NCI-H446 treated with DMSO at 0.1 percent for 48 hours (cell line): ENCODE measurements around the gene PRPSAP2.
"Not testable (repeated sequence)": the region's sequence is repeated elsewhere in the genome, so short reads cannot be mapped to it uniquely, and the experiment has no call there.

Experiments
- DNase-seq: peaks from one replicate; lab custom pipeline; 2025; lab: John Stamatoyannopoulos, UW

Gene PRPSAP2

DNA sequence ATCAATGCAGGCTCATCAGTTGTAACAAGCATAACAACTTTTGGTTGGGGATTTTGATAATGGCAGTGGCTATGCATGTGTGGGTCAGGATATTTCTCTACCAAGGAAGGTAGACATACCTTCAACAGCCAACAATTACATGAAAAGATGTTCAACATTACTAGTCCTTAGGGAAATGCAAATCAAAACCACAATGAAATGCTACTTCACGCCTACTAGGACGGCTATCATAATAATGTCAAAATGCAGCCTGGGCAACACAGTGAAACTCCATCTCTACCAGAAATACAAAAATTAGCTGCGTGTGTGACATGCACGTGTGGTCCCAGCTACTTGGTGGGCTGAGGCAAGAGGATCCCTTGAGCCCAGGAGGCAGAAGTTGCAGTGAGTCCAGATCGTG lies 86.7 kb downstream of the PRPSAP2 start:
- no peak for DNase-seq

DNA sequence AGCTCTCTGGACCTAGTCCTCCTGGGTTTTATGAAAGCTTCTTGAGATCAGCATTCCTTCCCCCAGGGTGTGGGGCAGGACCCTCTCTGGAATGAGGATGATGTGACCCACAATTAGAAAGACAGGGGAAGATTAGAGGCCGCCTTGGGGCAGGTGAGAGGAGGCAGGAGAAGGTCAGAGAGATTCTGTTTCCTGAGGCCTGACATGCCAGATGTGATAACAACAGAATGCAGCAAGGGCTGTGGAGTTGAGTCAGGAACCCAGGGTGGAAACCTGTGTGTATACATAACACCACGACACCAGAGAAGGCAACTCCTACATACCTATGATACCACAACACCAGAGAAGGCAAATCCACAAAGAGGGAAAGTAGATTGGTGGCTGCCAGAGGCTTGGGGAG lies 88.6 kb downstream of the PRPSAP2 start:
- no peak for DNase-seq

DNA sequence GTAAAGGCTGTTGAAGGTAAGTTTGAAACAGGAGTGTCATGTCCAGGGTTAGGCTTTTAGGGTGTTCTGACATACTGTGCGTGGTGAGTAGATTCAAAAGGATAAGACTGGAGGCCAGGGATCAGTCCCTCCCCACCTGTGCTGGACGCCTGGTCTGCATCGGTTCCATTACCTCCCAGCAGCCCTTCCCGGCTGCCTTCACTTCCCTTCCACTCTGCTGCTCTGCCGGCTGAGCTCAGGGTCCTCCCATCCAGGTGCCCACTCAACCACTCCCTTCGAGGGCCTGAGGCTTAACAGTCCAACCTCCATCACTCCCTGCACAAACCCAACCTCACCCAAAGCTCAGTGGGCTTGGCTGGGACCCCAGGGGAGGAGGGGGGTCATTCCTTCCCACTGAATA lies 89.9 kb downstream of the PRPSAP2 start:
- DNase-seq: no peak

DNA sequence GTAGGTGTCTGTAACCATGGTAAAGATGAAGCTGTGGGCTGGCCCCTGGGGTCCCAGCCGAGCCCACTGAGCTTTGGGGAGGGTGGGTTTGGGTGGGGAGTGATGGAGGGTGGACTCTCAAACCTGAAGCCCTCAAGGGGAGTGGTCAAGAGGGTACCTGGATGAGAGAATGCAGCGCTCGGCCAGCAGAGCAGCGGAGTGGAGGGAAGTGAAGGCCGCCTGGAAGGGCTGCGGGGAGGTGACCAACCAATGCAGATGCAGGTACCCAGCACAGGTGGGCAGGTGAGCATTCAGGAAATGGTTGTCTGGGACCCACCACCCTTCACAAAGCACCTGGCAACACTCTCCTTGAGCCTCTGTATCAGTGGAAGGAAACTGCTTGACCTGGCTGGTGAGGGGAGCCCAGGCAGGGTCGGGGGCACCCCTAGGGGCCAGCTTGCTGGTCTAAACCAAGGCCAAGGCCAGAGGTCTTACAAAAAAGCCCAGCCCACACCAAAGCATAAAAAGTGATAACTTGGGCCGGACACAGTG lies 90.6 kb downstream of the PRPSAP2 start:
- no peak for DNase-seq

DNA sequence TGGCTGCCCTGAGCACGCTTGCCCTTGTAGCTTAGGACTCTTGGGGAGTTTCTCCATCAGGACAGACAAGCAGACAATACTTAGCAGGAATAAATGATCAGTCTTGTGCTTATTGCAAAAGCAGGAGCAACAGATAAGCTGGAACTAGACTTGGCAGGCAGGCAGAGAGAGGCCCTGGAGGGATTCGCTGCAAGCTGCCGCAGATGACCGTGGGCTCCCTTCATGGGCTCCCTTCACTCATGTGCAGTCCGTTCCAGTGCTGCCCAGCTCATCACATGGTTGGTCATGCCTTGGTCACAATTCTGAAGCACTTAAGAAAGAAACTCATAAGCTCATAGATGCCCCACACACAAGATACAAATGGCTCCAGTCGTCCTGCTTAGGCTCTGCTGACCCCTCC lies 91.6 kb downstream of the PRPSAP2 start:
- no peak for DNase-seq

DNA sequence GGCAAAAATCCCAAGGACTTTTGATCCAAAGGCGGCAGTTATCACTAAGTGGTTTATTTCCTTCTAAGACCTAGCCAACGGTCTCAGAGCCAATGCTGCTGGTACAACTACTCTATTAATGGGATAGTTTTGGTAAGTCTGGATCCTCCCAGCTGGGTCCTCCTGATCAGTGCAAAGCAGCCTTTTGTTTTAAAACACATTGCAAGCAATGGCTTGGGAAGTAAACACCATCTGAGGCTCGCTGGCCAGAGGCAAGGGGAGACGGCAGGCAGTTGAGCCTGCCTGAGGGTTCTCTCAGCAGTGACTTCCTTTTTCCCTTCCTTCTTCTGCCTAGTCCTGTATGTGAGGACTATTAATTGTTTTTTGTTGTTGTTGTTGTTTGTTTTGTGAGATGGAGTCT lies 92.4 kb downstream of the PRPSAP2 start:
- no peak for DNase-seq

DNA sequence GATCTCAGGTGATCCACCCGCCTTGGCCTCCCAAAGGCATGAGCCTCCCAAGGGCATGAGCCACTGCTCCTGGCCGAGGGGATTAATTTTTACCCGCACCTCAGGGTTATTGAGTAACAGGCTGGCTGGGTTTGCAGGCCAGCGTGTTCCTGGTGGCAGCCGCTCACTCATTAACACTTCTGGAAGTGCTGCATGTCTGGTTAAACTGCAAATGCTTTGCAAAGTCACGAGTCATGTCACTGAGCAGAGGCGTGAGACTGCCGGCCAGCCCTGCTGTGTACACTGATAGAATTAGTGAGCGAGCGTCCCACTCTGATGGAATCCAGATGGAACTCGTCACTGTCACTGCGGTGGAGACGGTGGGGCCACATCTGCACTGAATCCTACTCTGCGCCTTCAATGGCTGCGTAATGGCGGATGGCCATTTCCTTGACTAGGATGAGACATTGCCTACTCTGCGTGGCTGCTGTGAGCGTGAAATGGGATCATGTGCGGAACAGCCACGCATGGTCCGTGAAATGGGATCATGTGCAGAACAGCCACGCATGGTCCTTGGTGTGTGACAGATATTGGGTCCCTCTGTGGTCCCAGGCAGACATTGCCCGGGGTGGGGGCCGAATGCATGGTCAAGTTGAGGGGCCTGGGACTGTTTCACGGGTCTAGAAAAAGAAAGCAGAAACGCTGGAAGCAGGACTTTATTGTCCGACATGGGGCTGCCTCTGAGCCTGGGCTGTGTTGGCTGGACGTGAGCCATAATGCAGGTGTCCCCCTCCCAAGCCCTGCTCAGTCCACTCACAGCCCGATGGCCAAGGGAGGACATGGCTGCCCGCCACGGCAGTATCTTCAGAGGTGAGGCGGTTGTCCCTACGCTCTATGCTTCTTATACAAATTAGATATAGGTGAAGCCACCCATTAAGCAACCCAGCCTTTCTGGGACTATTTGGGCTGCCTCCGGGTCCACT lies 93.3 kb downstream of the PRPSAP2 start:
- DNase-seq: no peak

DNA sequence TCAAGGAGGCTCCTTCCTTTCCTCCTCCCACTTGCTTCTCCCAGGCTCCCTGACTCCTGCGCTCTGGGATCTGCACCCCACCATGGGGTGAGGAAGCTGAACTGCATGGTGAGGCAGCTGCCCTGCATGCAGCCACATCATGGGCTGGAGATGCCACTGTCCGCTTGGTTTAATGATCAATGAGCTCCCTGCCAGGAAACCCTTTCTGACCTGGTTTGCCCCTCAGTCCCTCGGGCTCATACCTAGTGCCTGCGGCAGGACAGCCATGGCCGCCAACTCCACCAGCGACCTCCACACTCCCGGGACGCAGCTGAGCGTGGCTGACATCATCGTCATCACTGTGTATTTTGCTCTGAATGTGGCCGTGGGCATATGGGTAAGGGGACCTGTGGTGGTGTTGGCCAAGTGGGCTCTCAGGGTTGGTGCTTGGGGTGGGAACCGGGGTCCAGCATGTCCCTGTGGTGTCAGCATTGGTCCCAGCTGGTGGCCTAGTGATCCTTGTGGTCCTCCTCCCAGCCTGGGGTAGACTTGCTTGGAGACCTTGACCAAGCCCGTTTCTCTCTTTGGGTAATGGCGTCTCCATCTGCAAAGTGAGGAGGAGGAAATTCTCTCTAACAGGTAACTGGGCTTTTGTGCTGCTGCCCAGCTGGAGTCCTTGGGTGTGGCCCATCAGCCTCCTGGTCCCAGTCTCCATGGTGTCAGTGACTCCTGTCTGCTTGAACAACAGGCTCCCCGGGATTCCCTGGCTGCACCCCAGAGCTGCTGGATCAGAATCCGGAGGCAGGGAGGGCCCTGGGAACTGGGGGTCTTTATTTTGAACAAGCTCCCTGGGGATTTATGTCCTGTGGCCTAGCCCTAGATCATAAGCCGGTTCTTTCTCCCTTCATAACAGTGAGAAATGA lies 94.3 kb downstream of the PRPSAP2 start, which contains the start of gene SLC5A10:
Gene SLC5A10, plus strand, starts transcription at position 225 of the 902 bp plus-strand sequence. Its CDS starts 41 bp downstream, at position 266.
- DNase-seq: no peak

DNA sequence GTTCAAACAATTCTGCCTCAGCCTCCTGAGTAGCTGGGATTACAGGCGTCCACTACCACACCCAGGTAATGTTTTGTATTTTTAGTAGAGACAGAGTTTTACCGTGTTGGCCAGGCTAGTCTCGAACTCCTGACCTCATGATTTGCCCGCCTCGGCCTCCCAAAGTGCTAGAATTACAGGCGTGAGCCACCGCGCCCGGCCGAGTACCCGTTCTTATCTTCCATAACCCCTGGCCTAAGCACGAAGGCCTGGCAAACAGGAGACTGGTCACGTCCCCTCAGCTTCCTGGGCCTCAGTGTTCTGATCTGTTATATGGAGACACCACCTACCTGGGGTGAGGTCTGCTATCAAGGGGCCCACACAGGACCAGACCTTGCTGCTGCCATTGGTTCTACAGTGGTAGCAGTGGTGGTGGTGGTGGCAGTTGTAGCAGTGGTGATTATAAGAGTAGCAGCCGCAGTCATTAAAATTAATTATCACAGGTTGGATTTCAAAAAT lies 95.3 kb downstream of the PRPSAP2 start:
- no peak for DNase-seq

DNA sequence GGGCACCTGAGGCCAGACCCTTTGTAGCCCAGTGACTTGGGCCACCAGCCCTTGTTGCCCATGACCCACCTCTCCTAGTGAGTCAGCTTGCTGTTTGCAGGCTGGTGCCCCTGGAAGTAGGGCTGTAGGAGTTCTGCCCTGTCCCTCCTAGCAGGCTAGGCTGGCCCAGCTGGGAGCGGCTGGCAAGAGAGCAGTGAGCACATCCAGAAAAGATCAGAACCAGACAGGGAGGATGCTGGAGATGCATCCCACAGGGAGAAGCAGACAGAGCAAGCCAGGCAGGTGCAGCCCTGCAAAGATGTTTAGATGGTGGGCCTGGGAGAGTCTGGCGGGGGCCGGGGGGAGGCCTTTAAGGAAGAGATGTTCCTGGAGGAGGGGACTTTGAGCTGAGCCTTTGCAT lies 96.4 kb downstream of the PRPSAP2 start:
- no peak for DNase-seq

DNA sequence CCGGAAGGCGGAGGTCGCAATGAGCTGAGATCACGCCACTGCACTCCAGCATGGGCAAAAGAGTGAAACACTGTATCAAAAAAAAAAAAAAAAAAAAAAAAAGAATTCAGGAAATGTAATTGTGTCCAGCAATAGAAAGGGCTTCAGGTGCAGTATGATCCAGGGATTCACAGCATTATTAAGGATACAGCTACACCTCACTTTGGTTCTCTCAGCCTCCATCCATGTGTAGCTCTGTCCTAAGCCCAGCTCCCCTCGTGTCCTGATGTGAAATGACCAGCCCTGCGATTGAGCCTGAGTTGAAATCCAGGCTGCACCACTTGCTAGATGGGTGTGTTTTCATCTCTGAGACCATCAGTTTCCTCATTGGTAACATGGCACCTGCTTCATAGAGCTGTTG lies 97.1 kb downstream of the PRPSAP2 start:
- DNase-seq: no peak

DNA sequence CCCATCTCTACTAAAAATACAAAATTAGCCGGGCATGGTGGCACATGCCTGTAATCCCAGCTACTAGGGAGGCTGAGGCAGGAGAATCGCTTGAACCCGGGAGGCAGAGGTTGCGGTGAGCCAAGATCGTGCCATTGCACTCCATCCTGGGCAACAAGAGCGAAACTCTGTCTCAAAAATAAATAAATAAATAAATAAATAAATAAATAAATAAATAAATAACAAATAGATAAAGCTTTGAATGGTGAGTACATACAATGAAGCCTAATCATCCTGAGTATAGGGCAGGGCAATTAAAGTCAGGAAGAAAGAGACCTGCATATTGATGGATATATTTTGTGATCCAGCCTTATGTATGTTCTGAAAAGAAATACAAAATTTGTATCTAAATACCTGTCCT lies 98.1 kb downstream of the PRPSAP2 start:
- not testable (repeated sequence) for DNase-seq

DNA sequence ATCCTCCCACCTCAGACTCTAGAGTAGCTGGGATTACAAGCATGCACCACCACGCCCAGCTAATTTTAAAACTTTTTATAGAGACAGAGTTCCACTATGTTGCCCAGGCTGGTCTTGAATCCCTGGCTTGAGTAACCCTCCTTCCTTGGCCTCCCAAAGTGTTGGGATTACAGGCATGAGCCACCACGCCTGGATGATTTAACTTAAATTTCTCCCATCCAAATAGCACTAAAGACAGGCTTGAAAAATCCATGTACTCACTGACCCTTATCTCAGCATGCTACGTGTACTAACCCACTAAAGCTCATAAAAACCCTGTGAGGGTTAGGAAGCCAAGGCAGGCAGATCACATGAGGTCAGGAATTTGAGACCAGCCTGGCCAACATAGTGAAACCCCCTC lies 98.7 kb downstream of the PRPSAP2 start:
- no peak for DNase-seq

DNA sequence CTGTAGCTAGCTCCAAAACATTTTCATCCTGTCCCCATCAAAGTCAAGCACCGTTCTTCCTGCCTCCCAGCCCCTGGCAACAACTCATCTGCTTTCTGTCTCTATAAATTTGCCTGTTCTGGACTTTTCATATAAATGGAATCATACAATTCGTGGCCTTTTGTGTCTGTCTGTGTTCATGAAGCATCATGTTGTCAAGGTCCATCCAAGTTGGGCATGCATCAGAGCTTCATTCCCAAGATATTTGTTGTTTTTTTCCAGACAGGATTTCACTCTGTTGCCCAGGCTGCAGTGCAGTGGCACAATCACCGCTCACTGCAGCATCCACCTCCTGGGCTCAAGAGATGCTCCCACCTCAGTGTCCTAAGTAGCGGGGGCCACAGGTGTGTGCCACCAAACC lies 99.9 kb downstream of the PRPSAP2 start:
- no peak for DNase-seq

DNA sequence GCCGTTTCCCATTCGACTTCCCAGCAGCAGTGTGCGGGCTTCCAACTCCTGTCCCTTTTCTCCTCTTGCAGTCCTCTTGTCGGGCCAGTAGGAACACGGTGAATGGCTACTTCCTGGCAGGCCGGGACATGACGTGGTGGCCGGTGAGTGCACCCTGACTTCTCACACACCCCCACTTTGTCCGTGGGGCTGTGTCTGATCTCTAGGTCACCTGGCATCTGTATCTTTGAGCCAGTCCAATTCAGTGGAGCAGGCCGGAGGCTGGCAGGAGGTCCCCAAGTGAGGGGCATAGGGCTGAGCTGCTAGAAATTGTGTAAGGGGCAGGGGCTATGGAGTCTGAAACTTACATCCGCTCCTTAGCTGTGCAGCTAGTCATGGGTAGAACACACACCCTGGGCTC lies 100.7 kb downstream of the PRPSAP2 start:
- DNase-seq: no peak

DNA sequence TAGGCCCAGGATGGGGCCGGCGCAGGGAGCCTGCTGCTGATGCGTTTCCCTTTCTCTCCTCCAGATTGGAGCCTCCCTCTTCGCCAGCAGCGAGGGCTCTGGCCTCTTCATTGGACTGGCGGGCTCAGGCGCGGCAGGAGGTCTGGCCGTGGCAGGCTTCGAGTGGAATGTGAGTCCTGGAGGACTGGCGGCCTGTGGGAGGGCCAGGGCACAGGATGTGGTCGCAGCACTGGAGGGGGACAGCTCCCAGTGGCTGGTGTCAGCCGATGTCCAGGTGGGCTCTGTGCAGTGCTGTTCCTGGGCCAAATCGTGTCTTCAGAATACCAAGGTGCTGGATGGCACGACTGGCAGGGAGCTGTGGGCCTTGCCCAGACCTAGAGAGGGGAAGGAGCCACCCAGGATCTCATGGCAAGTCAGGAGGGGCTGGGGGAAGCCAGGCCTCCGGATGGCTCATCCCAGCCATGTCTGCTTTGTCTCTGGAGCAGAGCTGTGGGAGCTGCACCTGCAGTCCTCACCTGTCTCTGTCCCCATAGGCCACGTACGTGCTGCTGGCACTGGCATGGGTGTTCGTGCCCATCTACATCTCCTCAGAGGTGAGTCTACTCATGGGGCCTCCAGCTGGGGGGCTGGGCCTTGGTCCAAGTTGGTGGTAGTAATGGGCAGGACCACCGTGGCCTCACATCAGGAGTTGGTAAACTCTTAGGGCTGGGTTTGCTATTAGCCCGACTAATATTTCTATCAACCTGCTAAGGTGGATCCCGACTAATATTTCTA lies 101.3 kb downstream of the PRPSAP2 start:
- no peak for DNase-seq

DNA sequence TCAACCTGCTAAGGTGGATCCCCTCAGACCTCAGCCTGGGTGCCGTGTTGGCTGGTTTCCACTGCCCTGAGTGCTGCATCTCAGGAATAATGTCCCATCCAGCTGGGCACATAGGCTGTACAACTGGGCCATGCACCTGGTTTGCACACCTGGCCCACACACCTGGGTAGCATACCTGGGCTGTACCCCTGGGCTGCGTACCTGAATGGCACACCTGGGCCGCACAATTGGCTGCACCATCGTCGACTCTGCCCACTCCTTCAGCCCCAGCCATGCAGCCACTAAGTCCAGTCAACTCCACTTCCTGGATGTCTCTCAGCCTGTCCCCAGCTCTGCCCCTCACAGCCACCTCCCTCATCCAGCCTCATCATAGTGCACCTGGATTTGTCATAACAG lies 101.9 kb downstream of the PRPSAP2 start:
- no peak for DNase-seq

DNA sequence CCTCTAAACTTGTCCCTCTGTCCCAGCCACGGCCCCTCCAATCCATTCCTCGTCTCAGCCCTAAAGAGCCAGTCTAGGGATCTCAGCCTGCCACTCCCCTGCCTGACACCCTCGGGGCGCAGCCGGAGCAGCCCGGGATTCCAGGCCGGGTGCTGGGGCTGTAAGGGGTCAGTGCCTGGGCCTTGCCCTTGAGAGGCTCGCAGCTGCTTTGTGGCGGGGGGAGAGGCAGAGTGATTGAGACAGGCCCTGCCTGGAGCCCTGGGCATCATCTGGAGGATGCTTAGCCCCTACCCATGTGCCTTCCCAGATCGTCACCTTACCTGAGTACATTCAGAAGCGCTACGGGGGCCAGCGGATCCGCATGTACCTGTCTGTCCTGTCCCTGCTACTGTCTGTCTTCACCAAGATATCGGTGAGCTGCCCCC lies 102.3 kb downstream of the PRPSAP2 start:
- DNase-seq: no peak

DNA sequence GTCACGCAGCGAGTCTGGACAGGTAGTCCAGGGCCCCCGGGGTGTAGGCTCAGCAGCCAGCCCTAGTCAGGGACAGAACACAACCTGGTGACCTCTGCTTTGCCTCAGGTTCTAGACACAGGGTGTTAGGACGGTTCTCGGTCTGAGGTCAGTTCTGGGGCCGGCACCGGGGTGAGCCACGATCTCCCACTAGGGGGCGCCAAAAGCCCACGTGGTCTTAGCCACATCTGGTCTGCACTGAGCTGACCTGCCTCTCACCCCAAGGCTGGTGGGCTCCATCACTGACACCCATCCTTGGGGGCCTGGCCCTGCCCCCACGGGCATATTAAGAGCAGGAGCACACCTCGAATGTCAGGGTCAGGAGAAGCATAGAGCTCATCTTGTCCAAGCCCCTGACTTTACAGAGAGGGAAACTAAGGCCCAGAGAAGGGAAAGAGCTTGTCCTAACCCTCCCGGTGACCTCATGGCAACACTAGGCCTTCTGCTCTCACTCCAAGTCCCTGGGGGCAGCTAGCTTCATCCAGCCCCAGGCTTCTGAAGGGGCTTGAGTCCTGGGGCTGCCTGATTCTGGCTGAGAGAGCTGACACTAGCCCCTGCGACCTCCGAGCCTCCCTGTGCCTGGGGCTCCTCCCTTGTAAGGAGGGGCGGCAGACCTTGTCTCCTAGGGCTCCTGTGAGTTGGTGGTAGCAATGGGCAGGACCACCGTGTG lies 103.0 kb downstream of the PRPSAP2 start:
- DNase-seq: no peak

DNA sequence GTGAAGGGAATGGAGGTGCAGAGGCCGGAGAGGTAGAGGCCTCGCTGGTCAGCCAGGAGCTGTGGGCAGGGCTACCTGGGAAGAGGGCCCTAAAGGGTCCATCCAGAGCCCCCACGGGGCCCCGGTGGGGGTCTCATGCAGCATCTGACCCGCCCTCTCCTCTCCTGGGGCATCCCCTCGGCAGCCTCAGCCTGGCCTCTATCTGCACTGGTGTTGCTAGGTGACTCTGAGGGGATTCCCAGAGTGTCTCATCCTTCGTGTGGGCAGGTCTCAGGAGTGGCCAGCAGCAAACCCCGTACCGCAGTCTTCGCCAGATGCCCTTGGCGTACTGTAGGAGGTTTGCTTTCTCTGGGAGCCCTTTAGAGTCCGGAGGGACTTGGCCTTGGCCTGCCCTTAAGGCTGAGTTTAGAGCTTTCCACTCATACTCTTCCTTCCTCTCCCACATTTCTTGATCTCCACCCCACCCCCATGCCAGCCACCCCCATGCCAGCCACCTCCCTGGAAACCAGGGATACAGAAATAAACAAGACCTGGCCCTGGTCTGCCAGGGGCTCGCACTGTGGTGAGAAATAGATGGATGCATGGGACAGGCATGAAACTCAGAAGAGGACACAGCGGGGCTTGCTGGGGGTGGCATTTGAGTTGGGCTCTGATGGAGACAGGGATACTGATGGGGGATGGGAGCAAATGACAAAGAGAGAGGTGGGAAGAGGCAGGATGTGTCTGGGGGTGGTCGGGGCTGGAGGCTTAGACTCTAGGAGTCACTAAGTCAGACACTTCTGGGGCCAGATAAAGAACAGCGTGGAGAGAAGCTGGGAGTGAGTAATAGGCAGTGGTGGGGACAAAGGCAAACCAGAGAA lies 103.9 kb downstream of the PRPSAP2 start:
- no peak for DNase-seq
